IPS DF 4.7 (cell line): ENCODE measurements around the gene ZNF625.
"Not testable (repeated sequence)": the region's sequence is repeated elsewhere in the genome, so short reads cannot be mapped to it uniquely, and the experiment has no call there.

Experiments used
- DNase-seq: peaks from one replicate; pipeline ENCODE4 v3.0.0-alpha.2; 2013; ENCODE audit warnings: low spot score; ENCODE audit errors: extremely low read depth

ZNF625 gene

GRCh38 chr19:12139269-12139668 lies 17.3 kb downstream of the ZNF625 start:
- no peak for DNase-seq

- DNase-seq = no peak
Measured at GRCh38 chr19:12137221-12137940, 19.2 kb downstream of the ZNF625 start.

DNA sequence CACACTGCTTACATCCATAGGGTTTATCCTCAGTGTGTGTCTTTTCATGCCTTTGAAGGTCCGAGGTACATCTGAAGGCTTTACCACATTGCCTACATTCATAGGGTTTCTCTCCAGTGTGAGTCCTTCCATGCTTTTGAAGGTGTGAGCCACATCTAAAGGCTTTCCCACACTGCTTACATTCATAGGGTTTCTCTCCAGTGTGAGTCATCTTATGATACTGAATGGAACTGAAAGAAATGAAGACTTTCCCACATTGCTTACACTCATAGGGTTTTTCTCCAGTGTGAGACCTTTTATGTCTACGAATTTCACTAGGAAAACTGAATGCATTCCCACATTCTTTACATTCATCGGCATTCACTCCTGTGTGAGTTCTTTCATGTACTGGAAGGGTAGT lies 23.5 kb downstream of the ZNF625 start:
- DNase-seq = no peak

GRCh38 chr19:12126707-12127106 lies 29.8 kb downstream of the ZNF625 start:
- no peak for DNase-seq

GRCh38 chr19:12117201-12117970 lies 39.1 kb downstream of the ZNF625 start:
- no peak for DNase-seq

DNA sequence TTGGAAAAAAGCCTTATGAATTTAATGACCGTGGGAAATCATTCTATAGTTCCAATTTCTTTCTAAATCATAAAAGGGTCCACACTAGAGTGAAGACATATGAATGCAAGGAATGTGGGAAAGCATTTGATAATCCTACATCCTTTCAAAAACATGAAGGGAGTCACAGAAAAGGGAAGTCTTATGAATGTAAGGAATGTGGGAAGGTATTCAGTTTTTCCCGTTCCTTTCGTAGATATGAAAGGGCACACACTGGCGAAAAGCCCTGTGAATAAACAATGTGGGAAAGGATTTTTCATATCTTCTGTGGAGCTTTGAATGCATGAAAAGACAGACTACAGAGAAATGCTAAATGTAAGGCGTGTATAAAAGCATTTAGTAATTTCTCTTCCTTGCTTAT lies 43.4 kb downstream of the ZNF625 start:
- no peak for DNase-seq

DNA sequence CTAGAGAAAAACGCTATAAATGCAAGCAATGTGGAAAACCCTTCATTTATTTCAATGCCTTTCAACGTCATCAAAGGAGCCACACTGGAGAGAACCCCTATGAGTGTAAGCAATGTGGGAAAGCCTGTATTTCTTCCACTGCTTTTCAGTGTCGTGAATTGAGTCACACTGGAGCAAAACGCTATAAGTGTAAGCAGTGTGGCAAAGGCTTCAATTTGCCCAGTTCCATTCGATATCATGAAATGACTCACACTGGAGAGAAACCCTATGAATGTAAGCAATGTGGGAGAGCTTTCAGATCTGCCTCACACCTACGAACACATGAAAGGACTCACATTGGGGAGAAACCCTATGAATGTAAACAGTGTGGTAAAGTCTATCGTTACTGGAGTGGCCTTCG lies 43.8 kb downstream of the ZNF625 start:
- DNase-seq = no peak

- no peak for DNase-seq
Measured at GRCh38 chr19:12111943-12112637, 44.4 kb downstream of the ZNF625 start.

DNA sequence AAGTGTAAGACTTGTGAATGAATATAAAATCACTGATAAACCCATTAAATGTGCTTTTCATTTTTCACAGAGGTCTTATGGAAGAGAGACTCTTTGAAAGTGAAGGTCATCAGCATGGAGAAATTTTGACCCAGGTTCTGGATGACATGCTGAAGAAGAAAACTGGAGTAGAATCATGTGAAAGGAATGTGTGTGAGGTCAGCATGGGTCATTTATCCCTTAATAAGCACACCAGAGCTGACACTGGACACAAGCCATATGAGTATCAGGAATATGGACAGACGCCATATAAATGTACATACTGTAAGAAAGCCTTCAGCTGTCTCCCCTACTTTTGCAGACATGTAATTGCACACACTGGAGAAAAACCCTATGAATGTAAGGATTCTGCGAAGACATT lies 45.4 kb downstream of the ZNF625 start:
- DNase-seq = no peak

GRCh38 chr19:12103909-12104308 lies 52.6 kb downstream of the ZNF625 start:
- not testable (repeated sequence) for DNase-seq

- no peak for DNase-seq
Measured at GRCh38 chr19:12098040-12098439, 58.5 kb downstream of the ZNF625 start.

GRCh38 chr19:12095111-12095790 lies 61.3 kb downstream of the ZNF625 start:
- no peak for DNase-seq
